HepG2 (cell line): ENCODE measurements around the gene ARL4D. TPM values are rescaled to one million over a fixed set of nuclear protein-coding genes. Genes with fewer than 3 reads are reported as not detected.
A peak's percentile ranks its signal among the peaks of the same experiment; 100 is the strongest.

Source experiments
- MYC ChIP-seq: sonication (generic); formaldehyde crosslinking; IDR thresholded peaks from 2 replicates; pipeline ENCODE4 v1.9.0; 2021; ENCODE audit warnings: missing genetic modification reagents, borderline replicate concordance
- SOX6 ChIP-seq, 2 experiments: fragments of 450-650 bp in 1 of 2; sonication (generic) in 1 of 2; formaldehyde crosslinking in 1 of 2; IDR thresholded peaks; 2 replicates each; pipeline versions ENCODE4 v1.4.0 to v1.6.1; 2017 to 2020; ENCODE audit warnings: antibody characterized with exemption in 1 of 2, mild to moderate bottlenecking in 1 of 2, missing genetic modification reagents in 1 of 2
- ZC3H13 ChIP-seq: sonication (generic); formaldehyde crosslinking; IDR thresholded peaks from 2 replicates; pipeline ENCODE4 v1.8.1; 2023; ENCODE audit warnings: mild to moderate bottlenecking, missing genetic modification reagents, moderate library complexity
- ZFP41 ChIP-seq: sonication (generic); formaldehyde crosslinking; IDR thresholded peaks from 2 replicates; pipeline ENCODE4 v1.4.0; 2020; ENCODE audit warnings: mild to moderate bottlenecking, missing genetic modification reagents, borderline replicate concordance
- ZNF83 ChIP-seq: sonication (generic); formaldehyde crosslinking; IDR thresholded peaks from 2 replicates; pipeline ENCODE4 v1.4.0; 2020; ENCODE audit warnings: missing genetic modification reagents, mild to moderate bottlenecking, borderline replicate concordance
- ZNF883 ChIP-seq: sonication (generic); formaldehyde crosslinking; IDR thresholded peaks from 2 replicates; pipeline ENCODE4 v1.5.1; 2020; ENCODE audit warnings: mild to moderate bottlenecking, missing genetic modification reagents; ENCODE audit errors: not compliant biosample characterization
- polyA plus RNA-seq, 8 experiments: library from polyadenylated mRNA; depleted of rRNA in 3 of 8; stranded (reverse) in 7 of 8; unstranded in 1 of 8; fragments of >200 nt; fragmentation: Illumina TruSeq in 4 of 8; extraction: Trizol in 4 of 8; gene quantifications; 2 replicates each; pipeline versions ENCODE4 v1.2.1 to v1.2.3, GENCODE V29; 2011 to 2016; ENCODE audit warnings: low read depth in 4 of 8, missing spikeins in 1 of 8, mixed read lengths in 1 of 8; ENCODE audit not compliant: insufficient read depth in 1 of 8
- total RNA-seq, 5 experiments: library from RNA; depleted of rRNA; stranded (reverse); fragments of >200 nt; fragmentation: Illumina TruSeq; extraction: Trizol; gene quantifications; 2 replicates each; pipeline ENCODE4 v1.2.3, GENCODE V29; 2016; ENCODE audit warnings: low read depth in 1 of 5
- TF ChIP-seq, protein P1 (sequence below): sonication (generic); formaldehyde crosslinking; IDR thresholded peaks from 2 replicates; pipeline ENCODE4 v1.4.0; 2020; ENCODE audit warnings: missing genetic modification reagents
- TF ChIP-seq, protein P2 (sequence below): sonication (generic); formaldehyde crosslinking; IDR thresholded peaks from 2 replicates; pipeline ENCODE4 v1.9.0; 2022; ENCODE audit warnings: missing genetic modification reagents, mild to moderate bottlenecking, borderline replicate concordance
- TF ChIP-seq, protein P3 (sequence below): IDR thresholded peaks from 2 replicates; pipeline ENCODE4 v1.6.1; 2016; ENCODE audit warnings: low read depth, borderline replicate concordance
- TF ChIP-seq, protein P4 (sequence below): sonication (generic); formaldehyde crosslinking; IDR thresholded peaks from 2 replicates; pipeline ENCODE4 v1.4.0; 2020; ENCODE audit warnings: mild to moderate bottlenecking, missing genetic modification reagents
- TF ChIP-seq, protein P5 (sequence below): sonication (generic); formaldehyde crosslinking; IDR thresholded peaks from 2 replicates; pipeline ENCODE4 v1.5.0; 2020; ENCODE audit warnings: mild to moderate bottlenecking, missing genetic modification reagents, borderline replicate concordance

Gene ARL4D
- total and polyA plus RNA-seq, 2 of the 13 experiments (the other 11 are each of a cell fraction or from before 2014, with no cell fraction given), result 9.0 to 25.9 TPM

DNA sequence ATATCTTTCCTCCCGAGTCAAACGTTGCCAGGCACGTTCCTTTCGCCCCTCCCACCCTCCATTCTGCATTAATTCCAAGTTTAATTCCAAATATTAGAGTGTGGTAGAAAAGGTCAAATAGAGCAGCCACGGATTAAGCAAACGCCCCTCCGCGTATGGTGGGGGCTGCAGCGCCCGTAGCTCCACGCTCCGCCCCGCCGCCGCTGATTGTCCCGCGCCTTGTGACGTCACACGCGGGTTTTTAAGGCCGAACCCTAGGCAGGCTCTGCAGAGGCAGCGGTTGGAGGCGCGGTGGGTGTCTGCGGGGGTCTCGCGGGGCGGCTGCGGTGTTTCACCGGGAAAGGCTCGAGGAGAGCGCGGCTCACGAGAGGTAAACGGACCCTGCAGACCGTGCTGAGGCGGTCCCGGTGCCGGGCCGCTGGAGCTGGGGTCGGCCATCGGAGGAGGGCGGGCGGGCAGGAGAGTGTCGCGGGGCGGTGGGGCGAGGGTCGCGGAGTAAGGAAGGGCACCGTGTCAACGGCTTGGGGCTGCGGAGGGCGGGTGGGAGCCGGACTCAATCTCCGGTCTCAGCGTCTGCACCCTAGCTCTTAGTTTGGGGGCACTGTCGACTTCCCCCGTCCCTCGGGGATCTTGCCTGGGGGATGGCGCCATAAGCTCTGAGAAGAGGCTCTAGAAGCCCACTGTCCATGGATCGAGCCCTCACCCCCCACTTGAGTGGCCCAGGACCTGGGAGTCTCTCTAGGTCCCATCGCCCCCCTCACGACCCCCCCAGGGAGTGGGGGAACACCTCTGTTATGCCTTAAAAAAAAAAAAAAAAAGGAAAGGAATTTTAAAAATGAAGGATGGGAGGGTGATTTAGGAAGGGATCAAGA is at the start of gene ARL4D (continued):
- no peak; the same call in 1 of the 2 replicates for TF ChIP-seq ZFP41 (CRISPR knock-in tag)
- TF ChIP-seq, protein P1, sequence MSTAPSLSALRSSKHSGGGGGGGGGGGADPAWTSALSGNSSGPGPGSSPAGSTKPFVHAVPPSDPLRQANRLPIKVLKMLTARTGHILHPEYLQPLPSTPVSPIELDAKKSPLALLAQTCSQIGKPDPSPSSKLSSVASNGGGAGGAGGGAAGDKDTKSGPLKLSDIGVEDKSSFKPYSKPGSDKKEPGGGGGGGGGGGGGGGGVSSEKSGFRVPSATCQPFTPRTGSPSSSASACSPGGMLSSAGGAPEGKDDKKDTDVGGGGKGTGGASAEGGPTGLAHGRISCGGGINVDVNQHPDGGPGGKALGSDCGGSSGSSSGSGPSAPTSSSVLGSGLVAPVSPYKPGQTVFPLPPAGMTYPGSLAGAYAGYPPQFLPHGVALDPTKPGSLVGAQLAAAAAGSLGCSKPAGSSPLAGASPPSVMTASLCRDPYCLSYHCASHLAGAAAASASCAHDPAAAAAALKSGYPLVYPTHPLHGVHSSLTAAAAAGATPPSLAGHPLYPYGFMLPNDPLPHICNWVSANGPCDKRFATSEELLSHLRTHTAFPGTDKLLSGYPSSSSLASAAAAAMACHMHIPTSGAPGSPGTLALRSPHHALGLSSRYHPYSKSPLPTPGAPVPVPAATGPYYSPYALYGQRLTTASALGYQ, result 0 out of 2 replicates have a peak, but pooled peaks have one; percentile 48
- TF ChIP-seq, protein P2, sequence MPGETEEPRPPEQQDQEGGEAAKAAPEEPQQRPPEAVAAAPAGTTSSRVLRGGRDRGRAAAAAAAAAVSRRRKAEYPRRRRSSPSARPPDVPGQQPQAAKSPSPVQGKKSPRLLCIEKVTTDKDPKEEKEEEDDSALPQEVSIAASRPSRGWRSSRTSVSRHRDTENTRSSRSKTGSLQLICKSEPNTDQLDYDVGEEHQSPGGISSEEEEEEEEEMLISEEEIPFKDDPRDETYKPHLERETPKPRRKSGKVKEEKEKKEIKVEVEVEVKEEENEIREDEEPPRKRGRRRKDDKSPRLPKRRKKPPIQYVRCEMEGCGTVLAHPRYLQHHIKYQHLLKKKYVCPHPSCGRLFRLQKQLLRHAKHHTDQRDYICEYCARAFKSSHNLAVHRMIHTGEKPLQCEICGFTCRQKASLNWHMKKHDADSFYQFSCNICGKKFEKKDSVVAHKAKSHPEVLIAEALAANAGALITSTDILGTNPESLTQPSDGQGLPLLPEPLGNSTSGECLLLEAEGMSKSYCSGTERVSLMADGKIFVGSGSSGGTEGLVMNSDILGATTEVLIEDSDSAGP (CRISPR knock-in tag), result peak; percentile 93
- TF ChIP-seq ZNF883 (CRISPR knock-in tag), result peak; percentile 90
- TF ChIP-seq ZNF83 (CRISPR knock-in tag), result no peak; the same call in 1 of the 2 replicates
- TF ChIP-seq ZC3H13 (CRISPR knock-in tag), result peak; percentile 87
- TF ChIP-seq MYC (CRISPR knock-in tag), result peak; percentile 70; the same call in 1 of the 2 replicates
- TF ChIP-seq, protein P3, sequence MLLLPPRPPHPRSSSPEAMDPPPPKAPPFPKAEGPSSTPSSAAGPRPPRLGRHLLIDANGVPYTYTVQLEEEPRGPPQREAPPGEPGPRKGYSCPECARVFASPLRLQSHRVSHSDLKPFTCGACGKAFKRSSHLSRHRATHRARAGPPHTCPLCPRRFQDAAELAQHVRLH (CRISPR knock-in tag), result peak; percentile 87; the same call in 1 of the 2 replicates
- no peak for TF ChIP-seq SOX6 (IDR thresholded peaks at IDR 0.05)
- TF ChIP-seq SOX6 (CRISPR knock-in tag; IDR thresholded peaks at IDR 0.05), result peak; percentile 17; the same call in 1 of the 2 replicates
- TF ChIP-seq, protein P4, sequence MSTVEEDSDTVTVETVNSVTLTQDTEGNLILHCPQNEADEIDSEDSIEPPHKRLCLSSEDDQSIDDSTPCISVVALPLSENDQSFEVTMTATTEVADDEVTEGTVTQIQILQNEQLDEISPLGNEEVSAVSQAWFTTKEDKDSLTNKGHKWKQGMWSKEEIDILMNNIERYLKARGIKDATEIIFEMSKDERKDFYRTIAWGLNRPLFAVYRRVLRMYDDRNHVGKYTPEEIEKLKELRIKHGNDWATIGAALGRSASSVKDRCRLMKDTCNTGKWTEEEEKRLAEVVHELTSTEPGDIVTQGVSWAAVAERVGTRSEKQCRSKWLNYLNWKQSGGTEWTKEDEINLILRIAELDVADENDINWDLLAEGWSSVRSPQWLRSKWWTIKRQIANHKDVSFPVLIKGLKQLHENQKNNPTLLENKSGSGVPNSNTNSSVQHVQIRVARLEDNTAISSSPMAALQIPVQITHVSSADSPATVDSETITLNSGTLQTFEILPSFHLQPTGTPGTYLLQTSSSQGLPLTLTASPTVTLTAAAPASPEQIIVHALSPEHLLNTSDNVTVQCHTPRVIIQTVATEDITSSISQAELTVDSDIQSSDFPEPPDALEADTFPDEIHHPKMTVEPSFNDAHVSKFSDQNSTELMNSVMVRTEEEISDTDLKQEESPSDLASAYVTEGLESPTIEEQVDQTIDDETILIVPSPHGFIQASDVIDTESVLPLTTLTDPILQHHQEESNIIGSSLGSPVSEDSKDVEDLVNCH, result no peak
- TF ChIP-seq, protein P5, sequence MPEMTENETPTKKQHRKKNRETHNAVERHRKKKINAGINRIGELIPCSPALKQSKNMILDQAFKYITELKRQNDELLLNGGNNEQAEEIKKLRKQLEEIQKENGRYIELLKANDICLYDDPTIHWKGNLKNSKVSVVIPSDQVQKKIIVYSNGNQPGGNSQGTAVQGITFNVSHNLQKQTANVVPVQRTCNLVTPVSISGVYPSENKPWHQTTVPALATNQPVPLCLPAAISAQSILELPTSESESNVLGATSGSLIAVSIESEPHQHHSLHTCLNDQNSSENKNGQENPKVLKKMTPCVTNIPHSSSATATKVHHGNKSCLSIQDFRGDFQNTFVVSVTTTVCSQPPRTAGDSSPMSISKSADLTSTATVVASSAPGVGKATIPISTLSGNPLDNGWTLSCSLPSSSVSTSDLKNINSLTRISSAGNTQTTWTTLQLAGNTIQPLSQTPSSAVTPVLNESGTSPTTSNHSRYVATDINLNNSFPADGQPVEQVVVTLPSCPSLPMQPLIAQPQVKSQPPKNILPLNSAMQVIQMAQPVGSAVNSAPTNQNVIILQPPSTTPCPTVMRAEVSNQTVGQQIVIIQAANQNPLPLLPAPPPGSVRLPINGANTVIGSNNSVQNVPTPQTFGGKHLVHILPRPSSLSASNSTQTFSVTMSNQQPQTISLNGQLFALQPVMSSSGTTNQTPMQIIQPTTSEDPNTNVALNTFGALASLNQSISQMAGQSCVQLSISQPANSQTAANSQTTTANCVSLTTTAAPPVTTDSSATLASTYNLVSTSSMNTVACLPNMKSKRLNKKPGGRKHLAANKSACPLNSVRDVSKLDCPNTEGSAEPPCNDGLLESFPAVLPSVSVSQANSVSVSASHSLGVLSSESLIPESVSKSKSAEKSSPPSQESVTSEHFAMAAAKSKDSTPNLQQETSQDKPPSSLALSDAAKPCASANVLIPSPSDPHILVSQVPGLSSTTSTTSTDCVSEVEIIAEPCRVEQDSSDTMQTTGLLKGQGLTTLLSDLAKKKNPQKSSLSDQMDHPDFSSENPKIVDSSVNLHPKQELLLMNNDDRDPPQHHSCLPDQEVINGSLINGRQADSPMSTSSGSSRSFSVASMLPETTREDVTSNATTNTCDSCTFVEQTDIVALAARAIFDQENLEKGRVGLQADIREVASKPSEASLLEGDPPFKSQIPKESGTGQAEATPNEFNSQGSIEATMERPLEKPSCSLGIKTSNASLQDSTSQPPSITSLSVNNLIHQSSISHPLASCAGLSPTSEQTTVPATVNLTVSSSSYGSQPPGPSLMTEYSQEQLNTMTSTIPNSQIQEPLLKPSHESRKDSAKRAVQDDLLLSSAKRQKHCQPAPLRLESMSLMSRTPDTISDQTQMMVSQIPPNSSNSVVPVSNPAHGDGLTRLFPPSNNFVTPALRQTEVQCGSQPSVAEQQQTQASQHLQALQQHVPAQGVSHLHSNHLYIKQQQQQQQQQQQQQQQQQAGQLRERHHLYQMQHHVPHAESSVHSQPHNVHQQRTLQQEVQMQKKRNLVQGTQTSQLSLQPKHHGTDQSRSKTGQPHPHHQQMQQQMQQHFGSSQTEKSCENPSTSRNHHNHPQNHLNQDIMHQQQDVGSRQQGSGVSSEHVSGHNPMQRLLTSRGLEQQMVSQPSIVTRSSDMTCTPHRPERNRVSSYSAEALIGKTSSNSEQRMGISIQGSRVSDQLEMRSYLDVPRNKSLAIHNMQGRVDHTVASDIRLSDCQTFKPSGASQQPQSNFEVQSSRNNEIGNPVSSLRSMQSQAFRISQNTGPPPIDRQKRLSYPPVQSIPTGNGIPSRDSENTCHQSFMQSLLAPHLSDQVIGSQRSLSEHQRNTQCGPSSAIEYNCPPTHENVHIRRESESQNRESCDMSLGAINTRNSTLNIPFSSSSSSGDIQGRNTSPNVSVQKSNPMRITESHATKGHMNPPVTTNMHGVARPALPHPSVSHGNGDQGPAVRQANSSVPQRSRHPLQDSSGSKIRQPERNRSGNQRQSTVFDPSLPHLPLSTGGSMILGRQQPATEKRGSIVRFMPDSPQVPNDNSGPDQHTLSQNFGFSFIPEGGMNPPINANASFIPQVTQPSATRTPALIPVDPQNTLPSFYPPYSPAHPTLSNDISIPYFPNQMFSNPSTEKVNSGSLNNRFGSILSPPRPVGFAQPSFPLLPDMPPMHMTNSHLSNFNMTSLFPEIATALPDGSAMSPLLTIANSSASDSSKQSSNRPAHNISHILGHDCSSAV (CRISPR knock-in tag), result 0 out of 2 replicates have a peak, but pooled peaks have one; percentile 34
